Measurements from ENCODE around the gene PCDHGA1.

- no peak for TF ChIP-seq CTCF (IDR thresholded peaks at IDR 0.05)
- TF ChIP-seq POLR2A (IDR thresholded peaks at IDR 0.05): no peak
- no peak for TF ChIP-seq POLR2AphosphoS5 (IDR thresholded peaks at IDR 0.05)
Measured at GRCh38 chr5:141490271-141490670, 160.0 kb downstream of the PCDHGA1 start.
